H9 (cell line): ENCODE data around the gene C14orf132. TPM values are rescaled to one million over a fixed set of nuclear protein-coding genes. Genes with fewer than 3 reads are reported as not detected.

Source experiments
- DNase-seq: peaks from one replicate; pipeline ENCODE4 v3.0.0-alpha.2; 2017
- H2AFZ ChIP-seq: one replicate; pipeline ENCODE4 v1.6.1; 2013; ENCODE audit warnings: mild to moderate bottlenecking, low read length, control low read depth, moderate library complexity
- H2AK5ac ChIP-seq: 2 replicates; pipeline ENCODE4 v1.6.1; 2013; ENCODE audit warnings: low read length, control low read depth, mixed read lengths; ENCODE audit not compliant: insufficient read length
- H2BK120ac ChIP-seq: one replicate; pipeline ENCODE4 v1.6.1; 2013; ENCODE audit warnings: low read depth, mild to moderate bottlenecking, low read length, control low read depth, inconsistent platforms; ENCODE audit not compliant: poor library complexity, severe bottlenecking
- H2BK12ac ChIP-seq: 2 replicates; pipeline ENCODE4 v1.6.1; 2013; ENCODE audit warnings: low read length, control low read depth, mixed read lengths, low read depth; ENCODE audit not compliant: insufficient read length
- H2BK15ac ChIP-seq: 2 replicates; pipeline ENCODE4 v1.6.1; 2013; ENCODE audit warnings: low read depth, low read length, control low read depth
- H2BK20ac ChIP-seq: one replicate; pipeline ENCODE4 v1.6.1; 2013; ENCODE audit warnings: low read depth, mild to moderate bottlenecking, low read length, control low read depth, inconsistent platforms; ENCODE audit not compliant: poor library complexity, severe bottlenecking
- H2BK5ac ChIP-seq: 2 replicates; pipeline ENCODE4 v1.6.1; 2013; ENCODE audit warnings: low read length, control low read depth, mixed read lengths; ENCODE audit not compliant: insufficient read length
- H3K14ac ChIP-seq: 2 replicates; pipeline ENCODE4 v1.6.1; 2013; ENCODE audit warnings: low read length, control low read depth; ENCODE audit not compliant: insufficient read depth
- H3K18ac ChIP-seq: 2 replicates; pipeline ENCODE4 v1.6.1; 2013; ENCODE audit warnings: low read depth, mild to moderate bottlenecking, mixed read lengths, low read length, control low read depth; ENCODE audit not compliant: insufficient read length
- H3K23ac ChIP-seq: 2 replicates; pipeline ENCODE4 v1.6.1; 2013; ENCODE audit warnings: low read length, control low read depth, mixed read lengths, low read depth; ENCODE audit not compliant: insufficient read length
- H3K23me2 ChIP-seq: 2 replicates; pipeline ENCODE4 v1.6.1; 2013; ENCODE audit warnings: low read depth, mild to moderate bottlenecking, mixed read lengths, low read length, control low read depth; ENCODE audit not compliant: insufficient read length, poor library complexity, severe bottlenecking
- H3K27ac ChIP-seq: 2 replicates; pipeline ENCODE4 v1.5.1; 2013; ENCODE audit warnings: low read length, control low read depth, mixed read lengths, low read depth; ENCODE audit not compliant: insufficient read length
- H3K27me3 ChIP-seq: 2 replicates; pipeline ENCODE4 v1.6.1; 2013; ENCODE audit warnings: low read length, control low read depth, inconsistent platforms; ENCODE audit not compliant: insufficient read depth
- H3K4ac ChIP-seq: 2 replicates; pipeline ENCODE4 v1.6.1; 2013; ENCODE audit warnings: low read depth, mild to moderate bottlenecking, control low read depth, inconsistent platforms, low read length, moderate library complexity
- H3K4me1 ChIP-seq: 2 replicates; pipeline ENCODE4 v1.6.1; 2013; ENCODE audit warnings: low read length, control low read depth, inconsistent platforms; ENCODE audit not compliant: insufficient read depth
- H3K4me2 ChIP-seq: 2 replicates; pipeline ENCODE4 v1.6.1; 2013; ENCODE audit warnings: low read length, control low read depth, mixed read lengths; ENCODE audit not compliant: insufficient read length, insufficient read depth
- H3K56ac ChIP-seq: 2 replicates; pipeline ENCODE4 v1.6.1; 2013; ENCODE audit warnings: low read depth, mild to moderate bottlenecking, mixed read lengths, low read length, control low read depth; ENCODE audit not compliant: insufficient read length
- H3K79me1 ChIP-seq: 2 replicates; pipeline ENCODE4 v1.6.1; 2013; ENCODE audit warnings: low read depth, mild to moderate bottlenecking, moderate library complexity, low read length, control low read depth, inconsistent platforms; ENCODE audit not compliant: insufficient read depth, poor library complexity, severe bottlenecking
- H3K79me2 ChIP-seq: 2 replicates; pipeline ENCODE4 v1.6.1; 2013; ENCODE audit warnings: low read length, control low read depth, inconsistent platforms; ENCODE audit not compliant: insufficient read depth
- H3K9ac ChIP-seq: 2 replicates; pipeline ENCODE4 v1.6.1; 2013; ENCODE audit warnings: low read length, control low read depth, mixed read lengths; ENCODE audit not compliant: insufficient read length; ENCODE audit errors: extremely low read depth
- H3K9me3 ChIP-seq: one replicate; pipeline ENCODE4 v1.6.1; 2013; ENCODE audit warnings: low read depth, low read length, inconsistent platforms; ENCODE audit not compliant: control insufficient read depth
- H3T11ph ChIP-seq: one replicate; pipeline ENCODE4 v1.6.1; 2013; ENCODE audit warnings: mild to moderate bottlenecking, low read length, control low read depth, inconsistent platforms
- H4K20me1 ChIP-seq: one replicate; pipeline ENCODE4 v1.6.1; 2013; ENCODE audit not compliant: control insufficient read depth, insufficient read length, insufficient read depth
- H4K5ac ChIP-seq: 2 replicates; pipeline ENCODE4 v1.6.1; 2013; ENCODE audit warnings: low read depth, mild to moderate bottlenecking, mixed read lengths, low read length, control low read depth; ENCODE audit not compliant: insufficient read length
- H4K8ac ChIP-seq: replicated peaks from 2 replicates; pipeline ENCODE4 v1.6.1; 2013; ENCODE audit warnings: low read length, control low read depth, mixed read lengths, low read depth; ENCODE audit not compliant: insufficient read length
- H4K91ac ChIP-seq: 2 replicates; pipeline ENCODE4 v1.6.1; 2013; ENCODE audit warnings: low read depth, mild to moderate bottlenecking, moderate library complexity, mixed read lengths, low read length, control low read depth; ENCODE audit not compliant: insufficient read length
- H3K27ac Mint-ChIP-seq, 3 experiments: 2 replicates in 2 of 3; 3 replicates in 1 of 3; pipeline ENCODE4 v1.8.0; 2020 to 2021; ENCODE audit warnings: mixed read lengths in 3 of 3, mild to moderate bottlenecking in 1 of 3, moderate library complexity in 1 of 3
- H3K27me3 Mint-ChIP-seq: 2 replicates; pipeline ENCODE4 v1.8.0; 2021; ENCODE audit warnings: low read depth, mild to moderate bottlenecking, moderate library complexity, mixed read lengths
- H3K36me3 Mint-ChIP-seq, 3 experiments: 2 replicates in 2 of 3; 3 replicates in 1 of 3; pipeline ENCODE4 v1.8.0; 2020 to 2021; ENCODE audit warnings: low read depth in 3 of 3, mixed read lengths in 3 of 3; ENCODE audit not compliant: insufficient read depth in 1 of 3
- H3K4me1 Mint-ChIP-seq, 2 experiments: 2 replicates each; pipeline ENCODE4 v1.8.0; 2020; ENCODE audit warnings: mixed read lengths in 2 of 2
- H3K4me3 Mint-ChIP-seq, 2 experiments: 2 replicates in 1 of 2; 3 replicates in 1 of 2; pipeline ENCODE4 v1.8.0; 2020 to 2021; ENCODE audit warnings: mild to moderate bottlenecking in 2 of 2, mixed read lengths in 2 of 2, moderate library complexity in 1 of 2
- H3K9me3 Mint-ChIP-seq, 2 experiments: 2 replicates in 1 of 2; 3 replicates in 1 of 2; pipeline ENCODE4 v1.8.0; 2020; ENCODE audit warnings: mild to moderate bottlenecking in 2 of 2, mixed read lengths in 2 of 2, moderate library complexity in 1 of 2
- WGBS: extraction: QIAGEN DNeasy Blood & Tissue Kit; methylation state at CpG from one replicate; pipeline ENCODE4 v1.1.7; 2013; ENCODE audit warnings: missing lambda C conversion rate, low lambda C conversion rate, mixed read lengths; ENCODE audit not compliant: insufficient read length; ENCODE audit errors: extremely low coverage; 5-methylcytosine and 5-hydroxymethylcytosine counted together
- total RNA-seq: library from RNA; stranded (reverse); gene quantifications from 2 replicates; pipeline ENCODE4 v1.2.1, GENCODE V29; 2021
- TF ChIP-seq, protein P1 (sequence below): fragments of 200-600 bp; sonication (generic); conservative IDR thresholded peaks from 3 replicates; pipeline ENCODE4 v1.8.0; 2021; ENCODE audit warnings: antibody characterized with exemption, mild to moderate bottlenecking

C14orf132 gene
- total RNA-seq, 1 experiment from 2014 or later = 5.7 TPM

DNA sequence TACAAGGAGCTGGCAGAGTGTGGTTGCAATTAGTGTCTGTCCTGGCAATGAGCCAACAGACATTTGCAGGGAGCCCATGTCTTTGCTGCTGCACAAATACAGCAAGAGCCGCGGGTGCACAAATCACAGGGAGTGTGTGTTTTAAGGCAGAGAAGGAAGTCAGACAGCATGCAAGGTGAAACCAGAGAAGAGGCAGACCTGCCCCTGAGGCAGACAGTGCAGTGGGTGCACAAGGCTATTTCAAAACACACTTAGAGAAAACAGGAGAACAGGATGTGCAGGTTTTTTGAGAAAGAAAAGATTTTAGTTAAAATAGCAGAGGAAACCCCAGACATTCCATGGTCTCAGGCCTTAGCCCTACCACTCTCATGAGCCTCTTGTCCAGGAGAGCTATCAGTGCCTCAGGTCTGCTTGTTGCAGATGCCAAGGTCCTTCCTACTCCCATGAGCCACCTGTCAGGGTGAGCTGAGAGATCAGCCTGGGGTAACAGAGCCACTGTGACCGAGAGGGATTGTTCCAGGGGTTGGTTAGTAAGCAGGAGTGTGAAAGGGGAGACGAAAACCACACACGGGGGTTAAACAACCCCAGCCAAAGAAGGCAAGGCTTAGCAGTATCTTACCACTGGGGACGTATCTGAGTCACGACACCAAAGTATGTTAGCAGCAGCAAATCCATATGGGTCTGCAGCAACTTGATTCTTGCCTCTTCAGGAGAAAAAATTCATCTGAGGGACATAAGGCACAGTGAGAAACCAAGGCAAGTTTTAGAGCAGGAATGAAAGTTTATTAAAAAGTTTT is 78.1 kb downstream of the C14orf132 start:
- Histone ChIP-seq H2BK120ac (no peak overlapping the region), H3K14ac (no peak overlapping the region), H4K91ac (no peak overlapping the region), H3T11ph (no peak overlapping the region), H2BK15ac (no peak overlapping the region), H3K4me1 (no peaks in the 10 kb centered on the region), H3K56ac (no peak overlapping the region), H2BK5ac (no peak overlapping the region), H4K5ac (no peak overlapping the region), H2AFZ (no peak overlapping the region), H4K8ac (no peak overlapping the region), H3K18ac (no peak overlapping the region), H2AK5ac (no peak overlapping the region), H3K9ac (no peak overlapping the region), H4K20me1 (no peaks in the 10 kb centered on the region), H3K23ac (no peak overlapping the region), H2BK12ac (no peak overlapping the region), H3K4ac (no peak overlapping the region), H3K79me2 (no peaks in the 10 kb centered on the region), H3K27ac (no peak overlapping the region), H3K79me1 (no peaks in the 10 kb centered on the region), H3K23me2 (no peaks in the 10 kb centered on the region), H3K4me2 (no peak overlapping the region), H2BK20ac (no peak overlapping the region), H3K9me3 (no peaks in the 10 kb centered on the region), H3K27me3 (no peaks in the 10 kb centered on the region)
- Mint-ChIP-seq H3K4me1 (no peaks in the 10 kb centered on the region; a peak in 1 of 4 replicates), H3K27ac (no peak overlapping the region), H3K36me3 (peaks cover 7 to 20% (median 12%) of the 10 kb centered on the region in 3 experiments; a peak in 6 of 7 replicates), H3K4me3 (no peak overlapping the region), H3K9me3 (peaks cover 32 to 40% of the 10 kb centered on the region in 2 experiments), H3K27me3 (peaks cover 25% of the 10 kb centered on the region)
- TF ChIP-seq, protein P1, sequence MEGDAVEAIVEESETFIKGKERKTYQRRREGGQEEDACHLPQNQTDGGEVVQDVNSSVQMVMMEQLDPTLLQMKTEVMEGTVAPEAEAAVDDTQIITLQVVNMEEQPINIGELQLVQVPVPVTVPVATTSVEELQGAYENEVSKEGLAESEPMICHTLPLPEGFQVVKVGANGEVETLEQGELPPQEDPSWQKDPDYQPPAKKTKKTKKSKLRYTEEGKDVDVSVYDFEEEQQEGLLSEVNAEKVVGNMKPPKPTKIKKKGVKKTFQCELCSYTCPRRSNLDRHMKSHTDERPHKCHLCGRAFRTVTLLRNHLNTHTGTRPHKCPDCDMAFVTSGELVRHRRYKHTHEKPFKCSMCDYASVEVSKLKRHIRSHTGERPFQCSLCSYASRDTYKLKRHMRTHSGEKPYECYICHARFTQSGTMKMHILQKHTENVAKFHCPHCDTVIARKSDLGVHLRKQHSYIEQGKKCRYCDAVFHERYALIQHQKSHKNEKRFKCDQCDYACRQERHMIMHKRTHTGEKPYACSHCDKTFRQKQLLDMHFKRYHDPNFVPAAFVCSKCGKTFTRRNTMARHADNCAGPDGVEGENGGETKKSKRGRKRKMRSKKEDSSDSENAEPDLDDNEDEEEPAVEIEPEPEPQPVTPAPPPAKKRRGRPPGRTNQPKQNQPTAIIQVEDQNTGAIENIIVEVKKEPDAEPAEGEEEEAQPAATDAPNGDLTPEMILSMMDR = no peak
- no peak for DNase-seq
- WGBS = no CpG with 5 or more reads among the region's 7 CpGs
